Effector memory CD8-positive, alpha-beta T cell (primary cell): ENCODE measurements around the gene CYP2W1.
A peak's percentile ranks its signal among the peaks of the same experiment; 100 is the strongest.

Experiments
- ATAC-seq: fragments of 150-1000 bp; cut with Tn5 transposase; replicated peaks from 2 replicates; pipeline ENCODE4 v1.10.0; 2021; ENCODE audit warnings: mild to moderate bottlenecking, moderate library complexity
- DNase-seq, 3 experiments: peaks; one replicate each; pipeline ENCODE4 v3.0.0; 2021
- H3K27ac Mint-ChIP-seq, 2 donors: one replicate each; pipeline ENCODE4 v1.8.0; 2022; ENCODE audit warnings: mild to moderate bottlenecking in 2 of 2, mixed read lengths in 2 of 2, moderate library complexity in 2 of 2
- H3K27me3 Mint-ChIP-seq, 2 donors: one replicate each; pipeline ENCODE4 v1.8.0; 2022; ENCODE audit warnings: mixed read lengths in 2 of 2
- H3K36me3 Mint-ChIP-seq: one replicate; pipeline ENCODE4 v1.8.0; 2022; ENCODE audit warnings: mild to moderate bottlenecking, moderate library complexity, mixed read lengths; ENCODE audit not compliant: insufficient read depth
- H3K4me1 Mint-ChIP-seq, 2 donors: one replicate each; pipeline ENCODE4 v1.8.0; 2022; ENCODE audit warnings: low read depth in 2 of 2, mixed read lengths in 2 of 2
- H3K4me3 Mint-ChIP-seq, 2 donors: one replicate each; pipeline ENCODE4 v1.8.0; 2022; ENCODE audit warnings: mild to moderate bottlenecking in 2 of 2, mixed read lengths in 2 of 2, moderate library complexity in 2 of 2
- H3K9me3 Mint-ChIP-seq, 2 donors: one replicate each; pipeline ENCODE4 v1.8.0; 2022; ENCODE audit warnings: mixed read lengths in 2 of 2

Gene CYP2W1

DNA sequence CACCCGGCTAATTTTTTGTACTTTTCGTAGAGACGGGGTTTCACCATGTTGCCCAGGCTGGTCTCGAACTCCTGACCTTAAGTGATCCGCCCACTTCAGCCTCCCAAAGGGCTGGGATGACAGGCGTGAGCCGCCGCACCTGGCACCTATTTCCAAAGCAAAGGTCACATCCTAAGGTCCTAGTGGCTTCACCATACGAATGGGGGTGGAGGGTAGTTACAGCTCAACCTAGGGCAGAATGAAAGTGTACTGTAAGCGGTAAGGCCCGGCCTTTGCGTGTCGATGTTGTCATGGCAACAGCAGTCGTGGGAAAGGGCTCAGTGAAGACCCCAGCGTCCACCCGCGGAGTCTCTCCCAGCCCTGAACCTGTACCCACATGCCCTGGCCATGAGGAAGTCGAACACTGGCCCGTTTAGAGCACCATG lies 6.1 kb upstream of the CYP2W1 start:
- Mint-ChIP-seq H3K9me3 (no peaks in the 10 kb centered on the region), H3K4me3 (peak overlapping the region in 1 of 2 donors; percentile 95), H3K27me3 (no peaks in the 10 kb centered on the region), H3K4me1 (peaks cover 12 to 13% of the 10 kb centered on the region in 2 donors), H3K36me3 (peaks cover 39% of the 10 kb centered on the region), H3K27ac (no peak overlapping the region)
- ATAC-seq = no peak
- no peak for DNase-seq

DNA sequence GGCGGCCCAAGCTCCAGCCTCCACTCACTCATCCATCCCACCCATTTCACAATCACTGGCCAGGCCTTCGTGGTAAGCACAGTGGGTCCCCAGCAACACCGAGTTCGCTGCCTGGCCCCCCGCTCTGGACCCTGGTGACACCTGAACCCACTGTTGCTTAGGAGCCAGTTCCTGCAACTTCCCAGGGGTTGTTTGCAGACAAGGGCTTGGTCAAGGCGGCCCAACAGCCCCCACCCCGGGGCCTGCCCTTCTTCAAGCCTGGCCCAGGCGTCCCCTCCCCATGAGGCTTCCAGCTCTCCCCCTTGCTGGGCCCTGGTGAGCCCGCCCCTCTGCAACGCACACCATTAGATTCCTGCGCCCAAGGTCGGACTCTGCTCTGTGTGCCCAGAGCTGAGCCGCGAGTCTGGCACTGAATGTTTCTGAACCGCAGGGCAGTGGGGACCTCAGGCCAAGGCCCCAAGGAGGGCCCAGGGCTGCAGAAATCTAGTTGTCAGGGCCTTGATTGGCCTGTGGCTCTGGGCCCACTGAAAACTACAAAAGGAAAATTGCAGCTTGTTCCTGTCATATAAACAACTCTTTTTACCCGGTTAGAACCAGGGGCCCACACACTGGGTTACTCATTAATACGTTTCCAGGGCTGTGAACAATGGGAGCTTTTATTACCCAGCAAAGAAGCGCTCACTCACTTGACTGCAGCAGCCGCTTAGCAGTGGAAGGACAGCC lies 5.5 kb upstream of the CYP2W1 start:
- peaks cover 35% of the 10 kb centered on the region for H3K36me3 Mint-ChIP-seq
- DNase-seq = no peak
- no peak for ATAC-seq
- H3K9me3 Mint-ChIP-seq = no peaks in the 10 kb centered on the region
- H3K27ac Mint-ChIP-seq = no peak overlapping the region
- peaks cover 9 to 10% of the 10 kb centered on the region in 2 donors for H3K4me1 Mint-ChIP-seq
- no peaks in the 10 kb centered on the region for H3K27me3 Mint-ChIP-seq
- no peak overlapping the region for H3K4me3 Mint-ChIP-seq

DNA sequence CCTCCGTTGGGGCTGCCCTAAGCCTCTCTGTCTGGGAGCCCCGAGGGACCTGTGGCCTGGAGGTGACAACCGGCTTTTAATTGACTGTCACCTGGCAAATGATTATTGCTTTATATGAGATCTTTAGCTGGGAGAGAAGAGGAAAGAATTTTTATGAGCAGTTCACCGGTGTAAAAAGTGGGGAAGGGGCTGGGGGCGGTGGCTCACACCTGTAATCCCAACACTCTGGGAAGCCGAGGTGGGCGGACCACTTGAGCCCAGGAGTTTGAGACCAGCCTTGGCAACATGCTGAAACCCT lies 5.0 kb upstream of the CYP2W1 start:
- ATAC-seq (no peak), DNase-seq (no peak)
- Mint-ChIP-seq H3K4me3 (no peak overlapping the region), H3K4me1 (peaks cover 9 to 10% of the 10 kb centered on the region in 2 donors), H3K36me3 (peaks cover 30% of the 10 kb centered on the region), H3K27me3 (no peaks in the 10 kb centered on the region), H3K9me3 (no peaks in the 10 kb centered on the region), H3K27ac (no peak overlapping the region)

DNA sequence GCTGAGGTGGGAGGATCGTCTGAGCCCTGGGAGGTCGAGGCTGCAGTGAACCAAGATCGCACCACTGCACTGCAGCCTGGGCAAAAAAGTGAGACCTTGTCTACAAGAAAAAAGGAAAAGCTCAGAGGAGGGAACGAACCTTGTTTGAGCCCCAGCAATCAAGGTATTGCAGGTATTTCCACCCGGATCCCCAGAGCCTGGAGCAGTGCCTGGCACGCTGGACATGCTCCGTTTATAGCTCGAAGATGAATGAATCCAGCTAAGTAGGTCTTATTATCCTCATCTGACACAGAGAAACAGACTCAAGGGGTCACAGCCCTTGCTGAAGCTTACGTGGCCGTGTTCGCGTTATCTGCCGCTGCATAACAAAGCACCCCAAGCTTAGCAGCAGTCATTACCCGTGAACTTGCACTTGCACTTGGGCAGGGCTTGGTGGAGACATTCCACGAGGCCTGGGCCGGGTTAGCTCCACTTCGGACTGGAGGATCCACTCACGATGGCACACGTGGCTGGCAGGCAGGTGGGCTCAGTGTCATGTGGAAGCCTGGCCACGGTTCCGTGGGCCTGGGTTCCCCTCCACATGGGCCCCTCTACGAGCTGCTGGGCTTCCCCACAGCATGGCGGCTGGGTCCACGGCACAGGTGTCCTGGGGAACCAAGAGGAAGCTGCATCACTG lies 4.4 kb upstream of the CYP2W1 start:
- Mint-ChIP-seq H3K4me1 (peaks cover 4 to 7% of the 10 kb centered on the region in 2 donors), H3K27me3 (no peaks in the 10 kb centered on the region), H3K36me3 (peaks cover 25% of the 10 kb centered on the region), H3K4me3 (no peak overlapping the region), H3K27ac (no peak overlapping the region), H3K9me3 (no peaks in the 10 kb centered on the region)
- DNase-seq (no peak), ATAC-seq (no peak)

DNA sequence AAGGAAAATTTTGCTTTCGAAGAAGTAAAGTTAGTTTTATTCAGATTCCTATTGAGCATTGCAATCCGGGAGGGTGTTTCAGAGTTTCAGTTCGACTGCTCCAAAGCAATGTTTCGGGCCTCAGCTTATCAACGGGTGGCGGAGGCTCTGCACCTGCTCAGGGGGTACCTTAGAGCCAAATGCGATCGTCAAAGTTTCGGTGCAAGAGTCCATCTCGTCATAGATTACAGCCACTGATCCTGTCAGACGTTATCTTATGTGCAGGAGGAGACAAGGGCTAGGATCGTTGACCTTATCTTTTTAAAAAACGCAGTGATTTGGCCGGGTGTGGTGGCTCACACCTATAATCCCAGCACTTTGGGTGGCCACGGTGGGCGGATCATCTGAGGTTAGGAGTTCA lies 3.8 kb upstream of the CYP2W1 start:
- Mint-ChIP-seq H3K9me3 (no peaks in the 10 kb centered on the region), H3K4me3 (no peak overlapping the region), H3K27me3 (no peaks in the 10 kb centered on the region), H3K4me1 (peaks cover 4 to 6% of the 10 kb centered on the region in 2 donors), H3K36me3 (peaks cover 23% of the 10 kb centered on the region), H3K27ac (peak overlapping the region in 1 of 2 donors; percentile 10)
- ATAC-seq = no peak
- DNase-seq = no peak

DNA sequence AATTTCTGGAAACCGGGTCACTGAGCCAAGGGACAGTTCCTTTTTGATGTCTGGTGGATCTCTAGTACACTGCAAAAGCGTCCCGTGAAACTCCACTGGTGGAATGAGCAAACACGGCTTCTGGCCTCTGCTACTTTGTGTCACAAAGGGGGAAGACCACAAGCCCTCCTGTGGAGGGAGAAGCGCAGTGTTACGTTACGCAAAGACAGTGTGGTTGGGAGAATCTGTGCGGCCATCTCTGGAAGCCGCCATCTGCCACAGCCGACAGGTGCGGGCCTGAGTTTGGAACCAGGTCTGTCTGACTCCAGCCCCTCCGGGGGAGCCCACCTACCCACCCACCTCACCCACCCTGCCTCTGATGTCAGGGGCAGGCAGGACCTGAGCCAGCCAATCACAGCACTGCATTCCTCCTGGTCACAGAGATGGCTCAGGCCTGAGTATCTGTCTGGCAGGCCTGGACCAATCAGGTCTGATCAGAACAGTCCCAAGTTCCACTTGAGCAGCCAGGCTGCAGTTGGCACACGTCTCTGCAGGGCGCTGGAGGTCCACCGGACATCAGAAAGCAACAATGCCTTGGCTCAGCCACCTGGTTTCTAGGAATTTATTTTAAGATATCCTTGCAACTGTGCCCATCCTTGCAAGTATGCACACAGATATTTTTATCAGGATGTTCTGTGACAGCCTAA lies 3.0 kb upstream of the CYP2W1 start:
- ATAC-seq (no peak), DNase-seq (no peak)
- Mint-ChIP-seq H3K9me3 (no peaks in the 10 kb centered on the region), H3K36me3 (peaks cover 17% of the 10 kb centered on the region), H3K27ac (no peak overlapping the region), H3K27me3 (peaks cover 0 to under 1% of the 10 kb centered on the region in 2 donors), H3K4me1 (no peaks in the 10 kb centered on the region), H3K4me3 (no peak overlapping the region)

DNA sequence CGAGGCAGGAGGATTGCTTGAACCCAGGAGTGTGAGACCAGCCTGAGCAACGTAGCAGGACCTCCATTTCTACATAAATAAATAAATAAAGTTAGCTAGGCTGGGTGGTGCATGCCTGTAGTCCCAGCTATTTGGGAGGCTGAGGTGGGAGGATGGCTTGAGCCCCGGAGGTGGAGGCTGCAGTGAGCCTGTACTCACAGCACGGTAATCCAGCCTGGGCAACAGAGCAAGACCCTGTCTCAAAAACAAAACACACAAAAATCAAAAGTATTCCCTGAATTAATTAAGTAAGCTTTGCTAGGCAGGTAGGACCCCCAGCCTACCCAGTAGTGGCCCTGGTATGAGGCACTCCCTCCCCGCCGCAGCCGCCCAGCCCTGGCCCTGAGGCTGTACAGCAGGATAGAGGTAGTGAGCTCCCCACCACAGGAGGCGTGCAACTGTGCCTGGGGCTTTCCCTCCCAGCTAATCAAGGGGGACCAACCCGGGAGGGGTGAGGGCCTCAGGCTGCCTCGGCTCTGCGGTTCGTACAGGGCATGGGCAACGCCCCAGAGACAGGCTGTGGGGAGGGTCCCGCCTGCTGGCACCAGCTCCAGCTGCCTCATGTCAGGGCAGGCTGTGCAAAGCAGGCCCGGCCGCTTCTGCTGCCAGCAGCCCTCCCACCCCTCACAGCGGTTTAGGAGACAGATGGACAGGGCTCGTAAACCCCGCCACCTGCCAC lies 1.0 kb upstream of the CYP2W1 start:
- no peaks in the 10 kb centered on the region for H3K9me3 Mint-ChIP-seq
- H3K4me3 Mint-ChIP-seq = no peak overlapping the region
- ATAC-seq (no peak), DNase-seq (no peak)
- peaks cover 3% of the 10 kb centered on the region for H3K36me3 Mint-ChIP-seq
- peaks cover 13 to 20% of the 10 kb centered on the region in 2 donors for H3K27me3 Mint-ChIP-seq
- no peak overlapping the region for H3K27ac Mint-ChIP-seq
- no peaks in the 10 kb centered on the region for H3K4me1 Mint-ChIP-seq

DNA sequence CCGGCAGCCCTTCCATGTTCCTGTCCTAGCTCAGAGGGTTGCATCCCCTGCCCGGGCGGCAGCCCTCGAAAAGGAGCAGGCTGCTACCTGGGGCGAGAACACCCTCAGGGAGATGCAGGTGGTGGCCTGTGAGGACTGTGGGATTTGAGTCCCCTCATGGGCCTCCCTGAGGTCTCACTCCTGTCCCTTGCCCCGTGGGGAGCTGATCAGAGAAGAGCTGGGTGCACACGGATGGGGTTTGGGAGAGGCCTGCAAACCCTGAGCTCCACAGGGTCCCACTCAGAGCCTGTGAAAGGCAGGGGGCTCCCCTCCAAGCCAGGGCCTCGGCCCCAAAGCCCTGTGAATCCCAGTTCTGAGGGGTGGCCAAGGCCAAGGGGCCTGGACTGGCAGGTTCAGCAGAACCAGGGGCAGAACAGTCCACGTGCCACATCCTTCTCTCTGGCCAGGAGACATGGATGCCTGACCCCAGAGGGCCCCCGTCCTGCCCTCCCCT lies 424 bp upstream of the CYP2W1 start:
- H3K4me3 Mint-ChIP-seq = no peak overlapping the region
- DNase-seq = no peak
- no peaks in the 10 kb centered on the region for H3K9me3 Mint-ChIP-seq
- H3K27ac Mint-ChIP-seq = no peak overlapping the region
- H3K4me1 Mint-ChIP-seq = no peaks in the 10 kb centered on the region
- no peak for ATAC-seq
- H3K36me3 Mint-ChIP-seq = peaks cover 1% of the 10 kb centered on the region
- H3K27me3 Mint-ChIP-seq = peaks cover 13 to 20% of the 10 kb centered on the region in 2 donors

DNA sequence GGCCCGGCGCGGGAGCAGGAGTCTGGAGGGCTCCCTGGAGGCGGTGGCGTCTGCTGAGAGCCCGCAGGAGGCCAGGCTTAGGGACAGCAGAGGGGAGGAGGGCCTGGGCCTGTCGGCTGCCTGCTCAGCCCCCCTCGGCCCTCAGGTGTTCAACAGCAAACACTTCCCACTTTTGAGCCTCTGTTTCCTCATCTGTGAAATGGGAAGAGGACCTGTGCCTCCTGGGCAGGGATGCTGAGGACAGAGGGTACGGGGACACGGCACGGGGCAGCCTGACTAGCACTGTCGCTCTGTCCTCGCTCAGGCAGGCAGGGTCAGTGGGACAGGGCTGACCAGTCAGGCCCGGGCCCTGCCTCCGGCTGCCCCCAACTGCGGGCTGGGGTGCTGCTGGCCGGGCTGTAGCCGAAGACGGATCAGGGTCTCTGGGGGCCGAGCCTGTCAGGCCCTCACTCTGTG lies 663 bp downstream of the CYP2W1 start:
- no peak overlapping the region for H3K4me3 Mint-ChIP-seq
- no peak overlapping the region for H3K27ac Mint-ChIP-seq
- ATAC-seq = no peak
- H3K36me3 Mint-ChIP-seq = no peaks in the 10 kb centered on the region
- peaks cover 13 to 20% of the 10 kb centered on the region in 2 donors for H3K27me3 Mint-ChIP-seq
- DNase-seq = no peak
- no peaks in the 10 kb centered on the region for H3K9me3 Mint-ChIP-seq
- no peaks in the 10 kb centered on the region for H3K4me1 Mint-ChIP-seq

DNA sequence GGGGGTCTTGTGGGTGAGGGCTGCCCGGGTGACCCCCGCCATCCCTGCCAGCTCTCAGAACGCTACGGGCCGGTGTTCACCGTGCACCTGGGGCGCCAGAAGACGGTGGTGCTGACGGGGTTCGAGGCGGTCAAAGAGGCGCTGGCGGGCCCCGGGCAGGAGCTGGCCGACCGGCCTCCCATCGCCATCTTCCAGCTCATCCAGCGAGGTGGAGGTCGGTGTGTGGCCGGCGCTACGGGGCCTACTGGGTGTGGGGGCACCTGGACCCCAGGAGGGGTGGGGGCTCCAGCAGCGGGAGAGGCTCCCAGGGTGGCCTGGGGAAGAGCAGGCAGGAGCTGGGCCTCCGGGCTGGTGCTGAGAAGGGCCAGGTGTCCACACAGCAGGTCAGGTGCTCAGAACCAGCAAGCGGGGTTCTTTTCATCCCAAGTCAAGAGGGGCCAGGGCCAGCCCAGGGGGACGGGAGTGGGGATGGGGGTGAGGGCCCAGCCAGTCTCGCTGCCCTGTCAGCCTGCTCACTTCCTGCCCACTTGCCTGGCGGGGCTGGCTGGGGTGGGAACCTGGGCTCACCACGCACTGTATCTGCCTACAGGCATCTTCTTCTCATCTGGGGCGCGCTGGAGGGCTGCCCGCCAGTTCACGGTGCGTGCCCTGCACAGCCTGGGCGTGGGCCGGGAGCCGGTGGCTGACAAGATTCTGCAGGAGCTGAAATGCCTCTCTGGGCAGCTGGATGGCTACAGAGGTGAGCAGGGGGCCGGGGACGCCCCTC lies 1.6 kb downstream of the CYP2W1 start:
- no peak for ATAC-seq
- Mint-ChIP-seq H3K9me3 (no peaks in the 10 kb centered on the region), H3K36me3 (no peaks in the 10 kb centered on the region), H3K27ac (no peak overlapping the region), H3K4me1 (no peaks in the 10 kb centered on the region), H3K27me3 (peaks cover 13 to 20% of the 10 kb centered on the region in 2 donors), H3K4me3 (no peak overlapping the region)
- no peak for DNase-seq

DNA sequence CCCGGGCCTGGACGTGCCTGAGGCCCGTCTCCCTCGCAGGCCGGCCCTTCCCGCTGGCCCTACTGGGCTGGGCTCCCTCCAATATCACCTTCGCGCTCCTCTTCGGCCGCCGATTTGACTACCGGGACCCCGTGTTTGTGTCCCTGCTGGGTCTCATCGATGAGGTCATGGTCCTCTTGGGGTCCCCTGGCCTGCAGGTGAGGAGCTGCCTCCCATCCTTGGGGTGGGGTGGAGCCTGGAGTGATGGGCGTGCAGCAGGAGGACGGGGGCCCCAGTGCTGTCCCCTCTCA lies 2.1 kb downstream of the CYP2W1 start:
- peaks cover 13 to 20% of the 10 kb centered on the region in 2 donors for H3K27me3 Mint-ChIP-seq
- no peak overlapping the region for H3K4me3 Mint-ChIP-seq
- no peaks in the 10 kb centered on the region for H3K4me1 Mint-ChIP-seq
- ATAC-seq = no peak
- H3K36me3 Mint-ChIP-seq = no peaks in the 10 kb centered on the region
- H3K27ac Mint-ChIP-seq = no peak overlapping the region
- no peak for DNase-seq
- no peaks in the 10 kb centered on the region for H3K9me3 Mint-ChIP-seq

DNA sequence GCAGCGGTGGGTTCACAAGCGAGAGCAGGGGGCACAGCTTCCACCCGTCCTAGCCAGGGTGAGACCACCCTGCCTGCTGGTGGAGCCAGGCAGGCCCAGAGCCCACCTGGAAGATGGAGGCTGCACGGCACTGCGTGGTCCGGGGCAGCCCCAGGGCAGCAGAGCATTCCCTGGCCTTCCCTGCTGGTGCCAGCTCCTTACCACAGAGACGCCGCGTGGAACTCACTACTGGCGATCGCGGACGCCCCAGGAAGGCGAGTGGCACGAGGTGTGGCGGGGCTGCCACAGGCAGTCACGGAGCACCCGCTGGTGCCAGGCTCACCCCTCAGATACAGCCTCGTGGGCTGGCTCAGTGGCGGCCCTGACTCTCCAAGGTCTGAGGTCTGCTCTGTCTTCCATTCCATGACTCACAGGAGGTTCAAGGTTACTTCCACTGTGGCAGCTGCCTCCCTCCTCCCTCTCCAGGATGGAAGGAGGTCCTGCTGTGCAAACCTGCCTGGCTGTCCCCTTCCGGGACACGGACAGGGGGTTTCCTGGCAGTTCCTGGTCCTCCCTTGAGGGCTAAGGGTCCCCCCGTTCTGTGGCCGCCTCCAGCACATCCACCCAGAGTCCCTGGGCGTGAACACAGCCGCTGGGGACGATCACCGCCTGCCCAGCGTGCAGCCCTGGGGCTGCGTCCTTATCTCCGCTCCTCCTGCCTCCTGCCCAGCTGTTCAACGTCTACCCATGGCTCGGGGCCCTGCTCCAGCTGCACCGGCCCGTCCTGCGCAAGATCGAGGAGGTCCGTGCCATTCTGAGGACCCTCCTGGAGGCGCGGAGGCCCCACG lies 3.1 kb downstream of the CYP2W1 start:
- no peaks in the 10 kb centered on the region for H3K9me3 Mint-ChIP-seq
- no peak overlapping the region for H3K27ac Mint-ChIP-seq
- H3K4me1 Mint-ChIP-seq = no peaks in the 10 kb centered on the region
- DNase-seq (no peak), ATAC-seq (no peak)
- no peak overlapping the region for H3K4me3 Mint-ChIP-seq
- H3K36me3 Mint-ChIP-seq = no peaks in the 10 kb centered on the region
- H3K27me3 Mint-ChIP-seq = peaks cover 13 to 20% of the 10 kb centered on the region in 2 donors
